T-helper 22 cell (primary cell): ENCODE measurements around the gene CPEB3.

ENCODE experiments used
- DNase-seq: peaks from one replicate; pipeline ENCODE4 v3.0.0-alpha.2; 2020; ENCODE audit warnings: low read depth

The CPEB3 gene

GRCh38 chr10:92213049-92213448 lies 77.8 kb downstream of the CPEB3 start:
- no peak for DNase-seq

GRCh38 chr10:92208736-92209135 lies 82.1 kb downstream of the CPEB3 start:
- no peak for DNase-seq

GRCh38 chr10:92208157-92208720 lies 82.6 kb downstream of the CPEB3 start:
- no peak for DNase-seq

- DNase-seq = no peak
Measured at GRCh38 chr10:92207061-92207460, 83.8 kb downstream of the CPEB3 start.

- no peak for DNase-seq
Measured at GRCh38 chr10:92203919-92204623, 86.8 kb downstream of the CPEB3 start.

- DNase-seq = no peak
Measured at GRCh38 chr10:92202536-92202935, 88.3 kb downstream of the CPEB3 start.

GRCh38 chr10:92200564-92200963 lies 90.3 kb downstream of the CPEB3 start:
- no peak for DNase-seq

GRCh38 chr10:92187101-92187500 lies 103.8 kb downstream of the CPEB3 start:
- DNase-seq = no peak

GRCh38 chr10:92184977-92185376 lies 105.9 kb downstream of the CPEB3 start:
- no peak for DNase-seq

GRCh38 chr10:92183199-92183598 lies 107.7 kb downstream of the CPEB3 start:
- DNase-seq = no peak

- DNase-seq = no peak
Measured at GRCh38 chr10:92181575-92181974, 109.3 kb downstream of the CPEB3 start.

- no peak for DNase-seq
Measured at GRCh38 chr10:92180399-92180798, 110.5 kb downstream of the CPEB3 start.

- DNase-seq = no peak
Measured at GRCh38 chr10:92177546-92177945, 113.3 kb downstream of the CPEB3 start.

GRCh38 chr10:92175164-92175563 lies 115.7 kb downstream of the CPEB3 start:
- no peak for DNase-seq

GRCh38 chr10:92173996-92174395 lies 116.9 kb downstream of the CPEB3 start:
- no peak for DNase-seq

- DNase-seq = no peak
Measured at GRCh38 chr10:92164036-92164696, 126.7 kb downstream of the CPEB3 start.

GRCh38 chr10:92162541-92162940 lies 128.3 kb downstream of the CPEB3 start:
- DNase-seq = no peak

GRCh38 chr10:92156874-92157773 lies 133.8 kb downstream of the CPEB3 start:
- no peak for DNase-seq

- DNase-seq = no peak
Measured at GRCh38 chr10:92150823-92151222, 140.1 kb downstream of the CPEB3 start.

GRCh38 chr10:92149261-92149660 lies 141.6 kb downstream of the CPEB3 start:
- no peak for DNase-seq

GRCh38 chr10:92146781-92147180 lies 144.1 kb downstream of the CPEB3 start:
- no peak for DNase-seq

GRCh38 chr10:92146107-92146506 lies 144.8 kb downstream of the CPEB3 start:
- no peak for DNase-seq
